ENCODE results near the gene PTPN13.

DNA sequence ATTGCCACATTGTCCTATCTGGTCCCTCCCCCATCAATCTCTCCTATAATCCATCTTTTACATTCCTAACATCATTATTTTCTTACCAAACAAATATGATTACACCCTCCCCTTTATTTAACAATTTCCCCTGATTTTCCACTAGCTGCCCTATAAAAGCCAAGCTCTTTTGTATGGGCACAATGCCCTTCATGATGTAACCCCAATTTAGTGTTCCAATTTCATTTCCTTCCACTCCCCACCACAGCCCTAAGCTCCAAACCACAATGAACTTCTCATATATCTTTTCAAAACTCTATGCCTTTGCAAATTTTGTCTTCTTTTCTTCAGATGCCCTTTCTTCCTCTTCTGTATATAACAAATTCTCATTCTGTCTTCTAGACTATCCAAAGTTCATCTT is 39.5 kb upstream of the PTPN13 start:
- TF ChIP-seq GATA2 (IDR thresholded peaks at IDR 0.05; ENCODE audit: low read depth, low read length) (no peak), GATA3 (IDR thresholded peaks at IDR 0.05; ENCODE audit: low read depth, low read length) (no peak)

Data from SH-SY5Y (cell line).